T-helper 1 cell treated with Interleukin-12 subunit alpha and Interleukin-12 subunit beta and Interleukin-4 antibody, amounts not matched to agents 30 μg/mL and 1 μg/mL, for 36 hours (primary cell): ENCODE data around the gene ANTXR1.
"Not testable (repeated sequence)": the region's sequence is repeated elsewhere in the genome, so short reads cannot be mapped to it uniquely, and the experiment has no call there.

ENCODE experiments used
- H3K27ac Mint-ChIP-seq: one replicate; pipeline ENCODE4 v1.8.0; 2021; ENCODE audit warnings: mild to moderate bottlenecking, mixed read lengths
- H3K27me3 Mint-ChIP-seq: one replicate; pipeline ENCODE4 v1.8.0; 2021; ENCODE audit warnings: low read depth, mixed read lengths
- H3K36me3 Mint-ChIP-seq: one replicate; pipeline ENCODE4 v1.8.0; 2021; ENCODE audit warnings: low read depth, mixed read lengths
- H3K4me1 Mint-ChIP-seq: one replicate; pipeline ENCODE4 v1.8.0; 2021; ENCODE audit warnings: low read depth, mixed read lengths
- H3K4me3 Mint-ChIP-seq: one replicate; pipeline ENCODE4 v1.8.0; 2021; ENCODE audit warnings: mild to moderate bottlenecking, moderate library complexity, mixed read lengths
- H3K9me3 Mint-ChIP-seq: one replicate; pipeline ENCODE4 v1.8.0; 2021; ENCODE audit warnings: mixed read lengths

The ANTXR1 gene

GRCh38 chr2:69167469-69167822 is 154.5 kb downstream of the ANTXR1 start:
- H3K4me1 Mint-ChIP-seq = peaks cover 2% of the 10 kb centered on the region
- H3K27me3 Mint-ChIP-seq = peaks cover 43% of the 10 kb centered on the region
- H3K27ac Mint-ChIP-seq = no peak overlapping the region
- H3K36me3 Mint-ChIP-seq = no peaks in the 10 kb centered on the region
- no peaks in the 10 kb centered on the region for H3K9me3 Mint-ChIP-seq
- no peak overlapping the region for H3K4me3 Mint-ChIP-seq

GRCh38 chr2:69168144-69168813 is 155.3 kb downstream of the ANTXR1 start:
- Mint-ChIP-seq H3K27ac (no peak overlapping the region), H3K36me3 (no peaks in the 10 kb centered on the region), H3K27me3 (peaks cover 43% of the 10 kb centered on the region)

GRCh38 chr2:69168950-69169654 is 156.1 kb downstream of the ANTXR1 start:
- Mint-ChIP-seq H3K9me3 (no peaks in the 10 kb centered on the region), H3K27me3 (peaks cover 36% of the 10 kb centered on the region), H3K4me3 (no peak overlapping the region), H3K27ac (no peak overlapping the region), H3K36me3 (no peaks in the 10 kb centered on the region), H3K4me1 (no peaks in the 10 kb centered on the region)

More at GRCh38 chr2:69168144-69168813, 155.3 kb downstream of the ANTXR1 start:
- Mint-ChIP-seq H3K9me3 (no peaks in the 10 kb centered on the region), H3K4me3 (no peak overlapping the region), H3K4me1 (peaks cover 2% of the 10 kb centered on the region)

GRCh38 chr2:69169655-69170389 is 156.8 kb downstream of the ANTXR1 start:
- Mint-ChIP-seq H3K36me3 (no peaks in the 10 kb centered on the region), H3K4me3 (no peak overlapping the region), H3K9me3 (no peaks in the 10 kb centered on the region), H3K27ac (no peak overlapping the region), H3K27me3 (peaks cover 33% of the 10 kb centered on the region), H3K4me1 (no peaks in the 10 kb centered on the region)

GRCh38 chr2:69170661-69171060 is 157.7 kb downstream of the ANTXR1 start:
- Mint-ChIP-seq H3K36me3 (no peaks in the 10 kb centered on the region), H3K9me3 (no peaks in the 10 kb centered on the region), H3K4me1 (no peaks in the 10 kb centered on the region), H3K27me3 (peaks cover 27% of the 10 kb centered on the region), H3K27ac (no peak overlapping the region), H3K4me3 (no peak overlapping the region)

GRCh38 chr2:69171116-69171896 is 158.3 kb downstream of the ANTXR1 start:
- H3K9me3 Mint-ChIP-seq = no peaks in the 10 kb centered on the region
- no peaks in the 10 kb centered on the region for H3K4me1 Mint-ChIP-seq
- H3K27me3 Mint-ChIP-seq = peaks cover 22% of the 10 kb centered on the region
- H3K4me3 Mint-ChIP-seq = no peak overlapping the region
- no peaks in the 10 kb centered on the region for H3K36me3 Mint-ChIP-seq
- H3K27ac Mint-ChIP-seq = no peak overlapping the region

GRCh38 chr2:69171897-69172525 is 159.0 kb downstream of the ANTXR1 start:
- Mint-ChIP-seq H3K4me1 (no peaks in the 10 kb centered on the region), H3K36me3 (no peaks in the 10 kb centered on the region), H3K9me3 (no peaks in the 10 kb centered on the region), H3K27me3 (peaks cover 18% of the 10 kb centered on the region), H3K4me3 (no peak overlapping the region), H3K27ac (no peak overlapping the region)

- Mint-ChIP-seq H3K36me3 (no peaks in the 10 kb centered on the region), H3K9me3 (no peaks in the 10 kb centered on the region), H3K27me3 (peaks cover 22% of the 10 kb centered on the region), H3K4me1 (peaks cover 3% of the 10 kb centered on the region), H3K4me3 (no peak overlapping the region), H3K27ac (no peak overlapping the region)
Measured at GRCh38 chr2:69173706-69174105, 160.7 kb downstream of the ANTXR1 start.

- not testable (repeated sequence) for H3K9me3 Mint-ChIP-seq, H3K4me1 Mint-ChIP-seq, H3K4me3 Mint-ChIP-seq, H3K36me3 Mint-ChIP-seq, H3K27ac Mint-ChIP-seq
- H3K27me3 Mint-ChIP-seq = peaks cover 22% of the 10 kb centered on the region
Measured at GRCh38 chr2:69174211-69174610, 161.2 kb downstream of the ANTXR1 start.

GRCh38 chr2:69175790-69176715 is 163.1 kb downstream of the ANTXR1 start:
- Mint-ChIP-seq H3K9me3 (no peaks in the 10 kb centered on the region), H3K27ac (no peak overlapping the region), H3K27me3 (peaks cover 22% of the 10 kb centered on the region), H3K36me3 (no peaks in the 10 kb centered on the region), H3K4me1 (peaks cover 3% of the 10 kb centered on the region), H3K4me3 (no peak overlapping the region)

GRCh38 chr2:69177063-69177771 is 164.2 kb downstream of the ANTXR1 start:
- H3K27me3 Mint-ChIP-seq = peaks cover 19% of the 10 kb centered on the region

GRCh38 chr2:69177785-69178636 is 165.0 kb downstream of the ANTXR1 start:
- Mint-ChIP-seq H3K36me3 (no peaks in the 10 kb centered on the region), H3K27me3 (peaks cover 22% of the 10 kb centered on the region), H3K4me1 (peaks cover 3% of the 10 kb centered on the region), H3K4me3 (no peak overlapping the region), H3K9me3 (no peaks in the 10 kb centered on the region), H3K27ac (no peak overlapping the region)

More at GRCh38 chr2:69177063-69177771, 164.2 kb downstream of the ANTXR1 start:
- peaks cover 3% of the 10 kb centered on the region for H3K4me1 Mint-ChIP-seq
- H3K36me3 Mint-ChIP-seq = no peaks in the 10 kb centered on the region
- no peak overlapping the region for H3K4me3 Mint-ChIP-seq
- H3K27ac Mint-ChIP-seq = no peak overlapping the region
- H3K9me3 Mint-ChIP-seq = no peaks in the 10 kb centered on the region
